Chondrocyte (in vitro differentiated cells): ENCODE results near the gene LINC01488. TPM values are rescaled to one million over a fixed set of nuclear protein-coding genes. Genes with fewer than 3 reads are reported as not detected.

Experiments
- DNase-seq: peaks from one replicate; pipeline ENCODE4 v3.0.0; 2021; ENCODE audit warnings: mixed read lengths, low spot score
- H3K27ac Mint-ChIP-seq: one replicate; pipeline ENCODE4 v1.8.0; 2021; ENCODE audit warnings: mild to moderate bottlenecking, moderate library complexity, mixed read lengths; ENCODE audit not compliant: unreplicated experiment
- H3K27me3 Mint-ChIP-seq: 2 replicates; pipeline ENCODE4 v1.8.0; 2021; ENCODE audit warnings: low read depth, mixed read lengths
- H3K36me3 Mint-ChIP-seq: 2 replicates; pipeline ENCODE4 v1.8.0; 2021; ENCODE audit warnings: low read depth, mixed read lengths
- H3K4me1 Mint-ChIP-seq: 2 replicates; pipeline ENCODE4 v1.8.0; 2021; ENCODE audit warnings: low read depth, mild to moderate bottlenecking, mixed read lengths
- H3K4me3 Mint-ChIP-seq: one replicate; pipeline ENCODE4 v1.8.0; 2021; ENCODE audit warnings: mild to moderate bottlenecking, moderate library complexity, mixed read lengths; ENCODE audit not compliant: unreplicated experiment
- H3K9me3 Mint-ChIP-seq: 2 replicates; pipeline ENCODE4 v1.8.0; 2021; ENCODE audit warnings: low read depth, mixed read lengths
- CTCF ChIP-seq: fragments of 200-600 bp; sonication (generic); IDR thresholded peaks from 2 replicates; pipeline ENCODE4 v1.5.0; 2021; ENCODE audit warnings: antibody characterized with exemption, mild to moderate bottlenecking, moderate library complexity
- total RNA-seq: library from RNA; stranded (reverse); gene quantifications from 3 replicates; pipeline ENCODE4 v1.2.1, GENCODE V29; 2021

The LINC01488 gene
- total RNA-seq, 1 donor from 2014 or later, result not detected

DNA sequence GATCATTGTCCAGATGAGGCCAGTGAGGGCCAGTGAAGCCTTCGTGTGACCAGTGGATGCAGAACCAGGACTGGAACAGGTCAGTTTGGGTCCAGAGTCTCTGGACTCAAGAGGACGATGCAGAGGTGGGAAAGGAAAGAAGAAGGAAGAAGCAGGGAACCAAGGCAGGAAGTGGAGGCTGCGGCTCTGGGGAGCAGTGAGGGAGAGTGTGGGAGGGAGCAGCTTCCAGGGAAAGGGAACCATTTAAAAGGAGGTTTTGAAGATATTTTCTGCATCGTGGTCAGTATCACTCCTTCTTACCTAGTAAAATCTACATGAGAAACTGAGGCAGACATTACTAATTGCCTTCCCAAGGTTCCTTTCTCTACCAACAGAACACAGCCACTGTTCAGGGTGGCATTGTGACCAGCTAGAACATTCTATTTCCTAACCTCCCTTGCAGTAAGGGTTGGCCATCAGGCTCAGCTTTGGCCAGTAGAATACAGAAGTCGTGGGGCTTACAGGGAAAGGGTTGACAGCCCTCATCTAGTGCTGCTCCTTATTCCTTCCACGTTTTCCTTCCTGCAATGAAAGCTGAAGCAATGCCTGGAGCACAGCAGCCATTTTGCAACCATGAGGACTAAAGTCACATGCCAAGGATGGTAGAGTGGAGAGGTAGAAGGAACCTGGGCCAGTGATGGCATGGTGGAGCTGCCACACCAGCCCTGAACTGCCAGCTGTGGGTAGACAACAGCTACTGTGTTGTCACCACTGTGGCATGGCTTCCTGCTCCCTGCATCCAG, 29.1 kb upstream of the LINC01488 start:
- Mint-ChIP-seq H3K4me3 (no peak overlapping the region), H3K36me3 (no peaks in the 10 kb centered on the region), H3K27ac (no peak overlapping the region), H3K4me1 (peaks cover 21% of the 10 kb centered on the region), H3K9me3 (peaks cover 5% of the 10 kb centered on the region), H3K27me3 (peaks cover 1% of the 10 kb centered on the region)
- TF ChIP-seq CTCF, result no peak
- no peak for DNase-seq

- Mint-ChIP-seq H3K4me3 (no peak overlapping the region), H3K27ac (no peak overlapping the region), H3K27me3 (peaks cover 1% of the 10 kb centered on the region), H3K4me1 (peaks cover 14% of the 10 kb centered on the region), H3K9me3 (peaks cover 12% of the 10 kb centered on the region), H3K36me3 (no peaks in the 10 kb centered on the region)
- DNase-seq, result no peak
- TF ChIP-seq CTCF, result no peak
Measured at GRCh38 chr11:69453151-69453550, 28.3 kb upstream of the LINC01488 start.

DNA sequence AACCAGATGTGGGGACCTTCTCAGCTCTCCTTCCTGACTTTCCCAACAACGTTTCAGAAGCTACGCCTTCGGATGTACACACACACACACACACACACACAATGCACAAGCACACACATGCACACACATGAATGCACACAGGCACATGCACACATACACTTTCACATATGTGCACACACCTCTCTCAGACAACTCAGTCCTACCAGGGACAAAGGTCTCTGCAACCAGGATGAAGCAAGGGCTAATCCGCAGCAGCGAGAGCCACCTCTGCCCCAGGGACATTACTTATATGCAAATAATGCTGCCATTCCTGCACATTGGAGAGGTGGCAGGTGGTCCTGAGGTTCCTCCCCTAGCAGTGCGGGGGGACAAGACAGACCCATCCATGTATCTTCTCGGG, 27.4 kb upstream of the LINC01488 start:
- peaks cover 10% of the 10 kb centered on the region for H3K4me1 Mint-ChIP-seq

DNA sequence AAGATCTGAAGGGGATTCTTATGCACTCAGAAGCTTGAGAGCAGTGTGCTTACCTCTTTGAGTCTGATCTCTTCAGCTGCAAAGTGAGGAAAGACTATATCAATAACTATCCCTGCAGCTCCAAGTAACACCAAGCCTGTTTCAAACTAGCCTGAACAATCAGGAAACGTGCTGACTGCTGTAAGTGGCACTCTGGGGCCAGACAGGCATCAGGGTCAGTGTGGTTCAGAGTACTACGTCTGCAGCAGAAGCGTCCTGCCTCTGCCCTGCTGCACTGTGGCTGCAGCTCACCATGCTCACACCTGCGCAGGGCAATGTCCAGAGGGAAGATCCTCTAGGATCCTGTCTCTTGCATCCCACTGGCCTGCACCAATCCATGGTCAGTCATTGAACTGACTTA, 25.5 kb upstream of the LINC01488 start:
- Mint-ChIP-seq H3K36me3 (peaks cover 2% of the 10 kb centered on the region), H3K4me1 (peaks cover 3% of the 10 kb centered on the region), H3K4me3 (no peak overlapping the region), H3K27me3 (peaks cover 1% of the 10 kb centered on the region), H3K9me3 (peaks cover 21% of the 10 kb centered on the region), H3K27ac (no peak overlapping the region)
- TF ChIP-seq CTCF, result no peak
- no peak for DNase-seq

More for the DNA sequence above, 27.4 kb upstream of the LINC01488 start:
- H3K27ac Mint-ChIP-seq, result no peak overlapping the region
- no peak overlapping the region for H3K4me3 Mint-ChIP-seq
- no peak for DNase-seq
- TF ChIP-seq CTCF, result no peak
- H3K27me3 Mint-ChIP-seq, result peaks cover 1% of the 10 kb centered on the region
- H3K36me3 Mint-ChIP-seq, result no peaks in the 10 kb centered on the region
- peaks cover 12% of the 10 kb centered on the region for H3K9me3 Mint-ChIP-seq

GRCh38 chr11:69456712-69457111, 24.8 kb upstream of the LINC01488 start:
- H3K27ac Mint-ChIP-seq, result no peak overlapping the region
- H3K4me1 Mint-ChIP-seq, result peaks cover 3% of the 10 kb centered on the region
- H3K4me3 Mint-ChIP-seq, result no peak overlapping the region
- H3K36me3 Mint-ChIP-seq, result peaks cover 4% of the 10 kb centered on the region
- TF ChIP-seq CTCF, result no peak
- H3K27me3 Mint-ChIP-seq, result peaks cover 1% of the 10 kb centered on the region
- H3K9me3 Mint-ChIP-seq, result peaks cover 25% of the 10 kb centered on the region
- DNase-seq, result no peak
